HepG2 (cell line): ENCODE data around the gene ATP11A. TPM values are rescaled to one million over a fixed set of nuclear protein-coding genes. Genes with fewer than 3 reads are reported as not detected.

Experiments
- AGO2 ChIP-seq: fragments of 200-400 bp; formaldehyde crosslinking; optimal IDR thresholded peaks from 2 replicates; pipeline ENCODE3; 2017; ENCODE audit warnings: mild to moderate bottlenecking, low read depth, low read length, moderate library complexity
- CEBPG ChIP-seq: IDR thresholded peaks from 2 replicates; pipeline ENCODE4 v1.6.1; 2016
- CREB1 ChIP-seq, 2 experiments: fragments of 450-650 bp in 1 of 2; IDR thresholded peaks; 2 replicates each; pipeline ENCODE4 v1.6.1; 2016 to 2017; ENCODE audit warnings: control low read depth in 1 of 2, mild to moderate bottlenecking in 1 of 2, missing compliant biosample characterization in 1 of 2, missing genetic modification characterization in 1 of 2
- GFI1 ChIP-seq: sonication (generic); formaldehyde crosslinking; IDR thresholded peaks from 2 replicates; pipeline ENCODE4 v1.5.0; 2020; ENCODE audit warnings: missing genetic modification reagents, mild to moderate bottlenecking, borderline replicate concordance
- HNF4A ChIP-seq: sonication (generic); formaldehyde crosslinking; IDR thresholded peaks from 2 replicates; pipeline ENCODE4 v1.4.0; 2020; ENCODE audit warnings: missing genetic modification reagents
- ISX ChIP-seq: sonication (generic); formaldehyde crosslinking; conservative IDR thresholded peaks from 2 replicates; pipeline ENCODE4 v1.5.0; 2020; ENCODE audit warnings: missing genetic modification reagents
- PRMT3 ChIP-seq: sonication (generic); formaldehyde crosslinking; IDR thresholded peaks from 2 replicates; pipeline ENCODE4 v1.8.1; 2022; ENCODE audit warnings: low read depth, mild to moderate bottlenecking, moderate library complexity, missing genetic modification reagents, borderline replicate concordance
- RBAK ChIP-seq: sonication (generic); formaldehyde crosslinking; IDR thresholded peaks from 2 replicates; pipeline ENCODE4 v1.5.1; 2020; ENCODE audit warnings: mild to moderate bottlenecking, missing genetic modification reagents
- TBL1XR1 ChIP-seq: fragments of 150-350 bp; IDR thresholded peaks from 2 replicates; pipeline ENCODE4 v1.6.1; 2014; ENCODE audit warnings: borderline replicate concordance, low read length; ENCODE audit not compliant: partially characterized antibody
- ZMAT3 ChIP-seq: sonication (generic); formaldehyde crosslinking; conservative IDR thresholded peaks from 2 replicates; pipeline ENCODE4 v1.7.0; 2021; ENCODE audit warnings: missing genetic modification reagents
- ZNF124 ChIP-seq: sonication (generic); formaldehyde crosslinking; IDR thresholded peaks from 2 replicates; pipeline ENCODE4 v1.4.0; 2020; ENCODE audit warnings: missing genetic modification reagents
- ZNF331 ChIP-seq: sonication (generic); formaldehyde crosslinking; IDR thresholded peaks from 2 replicates; pipeline ENCODE4 v1.4.0; 2020; ENCODE audit warnings: missing genetic modification reagents
- ZNF530 ChIP-seq: sonication (generic); formaldehyde crosslinking; IDR thresholded peaks from 2 replicates; pipeline ENCODE4 v1.5.0; 2020; ENCODE audit warnings: low read depth, mild to moderate bottlenecking, missing genetic modification reagents
- ZNF577 ChIP-seq: sonication (generic); formaldehyde crosslinking; IDR thresholded peaks from 2 replicates; pipeline ENCODE4 v1.4.0; 2020; ENCODE audit warnings: mild to moderate bottlenecking, low read depth, missing genetic modification reagents, borderline replicate concordance
- ZNF777 ChIP-seq: sonication (generic); formaldehyde crosslinking; IDR thresholded peaks from 2 replicates; pipeline ENCODE4 v1.4.0; 2020; ENCODE audit warnings: missing genetic modification reagents
- polyA plus RNA-seq, 8 experiments: library from polyadenylated mRNA; depleted of rRNA in 3 of 8; stranded (reverse) in 7 of 8; unstranded in 1 of 8; fragments of >200 nt; fragmentation: Illumina TruSeq in 4 of 8; extraction: Trizol in 4 of 8; gene quantifications; 2 replicates each; pipeline versions ENCODE4 v1.2.1 to v1.2.3, GENCODE V29; 2011 to 2016; ENCODE audit warnings: low read depth in 4 of 8, missing spikeins in 1 of 8, mixed read lengths in 1 of 8; ENCODE audit not compliant: insufficient read depth in 1 of 8
- total RNA-seq, 5 experiments: library from RNA; depleted of rRNA; stranded (reverse); fragments of >200 nt; fragmentation: Illumina TruSeq; extraction: Trizol; gene quantifications; 2 replicates each; pipeline ENCODE4 v1.2.3, GENCODE V29; 2016; ENCODE audit warnings: low read depth in 1 of 5
- TF ChIP-seq, protein P1 (sequence below): sonication (generic); formaldehyde crosslinking; IDR thresholded peaks from 2 replicates; pipeline ENCODE4 v1.4.0; 2020; ENCODE audit warnings: mild to moderate bottlenecking, missing genetic modification reagents
- TF ChIP-seq, protein P2 (sequence below): sonication (generic); formaldehyde crosslinking; IDR thresholded peaks from 2 replicates; pipeline ENCODE4 v1.4.0; 2020; ENCODE audit warnings: missing genetic modification reagents
- TF ChIP-seq, protein P3 (sequence below): sonication (generic); formaldehyde crosslinking; IDR thresholded peaks from 2 replicates; pipeline ENCODE4 v1.4.0; 2020; ENCODE audit warnings: missing genetic modification reagents

ATP11A gene
- total and polyA plus RNA-seq, 2 of the 13 experiments (the other 11 are each of a cell fraction or from before 2014, with no cell fraction given), result 18.4 to 20.1 TPM

DNA sequence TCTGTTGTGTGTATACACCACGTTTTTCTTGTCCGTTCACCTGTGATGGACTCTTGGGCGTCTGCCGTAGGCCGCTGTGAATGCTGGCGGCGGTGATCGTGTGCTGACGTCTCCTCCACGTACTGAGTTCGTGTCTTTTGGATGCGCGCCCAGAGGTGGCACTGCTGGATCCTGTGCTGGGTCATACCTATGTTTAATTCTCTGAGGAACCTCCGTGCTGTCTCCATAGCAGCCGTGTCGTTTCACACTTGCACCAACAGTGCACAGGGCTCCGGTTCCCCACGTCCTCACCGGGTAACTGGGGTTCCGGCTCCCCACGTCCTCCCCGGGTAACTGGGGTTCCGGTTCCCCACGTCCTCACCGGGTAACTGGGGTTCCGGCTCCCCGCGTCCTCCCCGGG lies 56.2 kb downstream of the ATP11A start (continued):
- TF ChIP-seq GFI1 (CRISPR knock-in tag), result no peak
- TF ChIP-seq, protein P1, sequence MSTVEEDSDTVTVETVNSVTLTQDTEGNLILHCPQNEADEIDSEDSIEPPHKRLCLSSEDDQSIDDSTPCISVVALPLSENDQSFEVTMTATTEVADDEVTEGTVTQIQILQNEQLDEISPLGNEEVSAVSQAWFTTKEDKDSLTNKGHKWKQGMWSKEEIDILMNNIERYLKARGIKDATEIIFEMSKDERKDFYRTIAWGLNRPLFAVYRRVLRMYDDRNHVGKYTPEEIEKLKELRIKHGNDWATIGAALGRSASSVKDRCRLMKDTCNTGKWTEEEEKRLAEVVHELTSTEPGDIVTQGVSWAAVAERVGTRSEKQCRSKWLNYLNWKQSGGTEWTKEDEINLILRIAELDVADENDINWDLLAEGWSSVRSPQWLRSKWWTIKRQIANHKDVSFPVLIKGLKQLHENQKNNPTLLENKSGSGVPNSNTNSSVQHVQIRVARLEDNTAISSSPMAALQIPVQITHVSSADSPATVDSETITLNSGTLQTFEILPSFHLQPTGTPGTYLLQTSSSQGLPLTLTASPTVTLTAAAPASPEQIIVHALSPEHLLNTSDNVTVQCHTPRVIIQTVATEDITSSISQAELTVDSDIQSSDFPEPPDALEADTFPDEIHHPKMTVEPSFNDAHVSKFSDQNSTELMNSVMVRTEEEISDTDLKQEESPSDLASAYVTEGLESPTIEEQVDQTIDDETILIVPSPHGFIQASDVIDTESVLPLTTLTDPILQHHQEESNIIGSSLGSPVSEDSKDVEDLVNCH (CRISPR knock-in tag), result no peak
- no peak for TF ChIP-seq HNF4A (CRISPR knock-in tag)
- no peak for TF ChIP-seq ZNF331 (CRISPR knock-in tag)
- no peak for TF ChIP-seq RBAK (CRISPR knock-in tag)
- no peak for TF ChIP-seq TBL1XR1
- no peak for TF ChIP-seq ZNF530 (CRISPR knock-in tag)
- TF ChIP-seq, protein P2, sequence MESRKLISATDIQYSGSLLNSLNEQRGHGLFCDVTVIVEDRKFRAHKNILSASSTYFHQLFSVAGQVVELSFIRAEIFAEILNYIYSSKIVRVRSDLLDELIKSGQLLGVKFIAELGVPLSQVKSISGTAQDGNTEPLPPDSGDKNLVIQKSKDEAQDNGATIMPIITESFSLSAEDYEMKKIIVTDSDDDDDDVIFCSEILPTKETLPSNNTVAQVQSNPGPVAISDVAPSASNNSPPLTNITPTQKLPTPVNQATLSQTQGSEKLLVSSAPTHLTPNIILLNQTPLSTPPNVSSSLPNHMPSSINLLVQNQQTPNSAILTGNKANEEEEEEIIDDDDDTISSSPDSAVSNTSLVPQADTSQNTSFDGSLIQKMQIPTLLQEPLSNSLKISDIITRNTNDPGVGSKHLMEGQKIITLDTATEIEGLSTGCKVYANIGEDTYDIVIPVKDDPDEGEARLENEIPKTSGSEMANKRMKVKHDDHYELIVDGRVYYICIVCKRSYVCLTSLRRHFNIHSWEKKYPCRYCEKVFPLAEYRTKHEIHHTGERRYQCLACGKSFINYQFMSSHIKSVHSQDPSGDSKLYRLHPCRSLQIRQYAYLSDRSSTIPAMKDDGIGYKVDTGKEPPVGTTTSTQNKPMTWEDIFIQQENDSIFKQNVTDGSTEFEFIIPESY (CRISPR knock-in tag), result peak; percentile 95
- no peak for TF ChIP-seq ZMAT3
- TF ChIP-seq CEBPG, result no peak
- peak; percentile 37 for TF ChIP-seq AGO2
- TF ChIP-seq ZNF124, result no peak
- no peak for TF ChIP-seq ZNF777 (CRISPR knock-in tag)
- TF ChIP-seq PRMT3 (CRISPR knock-in tag), result no peak
- no peak for TF ChIP-seq ZNF577 (CRISPR knock-in tag)
- TF ChIP-seq CREB1 (IDR thresholded peaks at IDR 0.05), result no peak
- TF ChIP-seq CREB1 (CRISPR knock-in tag; IDR thresholded peaks at IDR 0.05), result no peak
- TF ChIP-seq, protein P3, sequence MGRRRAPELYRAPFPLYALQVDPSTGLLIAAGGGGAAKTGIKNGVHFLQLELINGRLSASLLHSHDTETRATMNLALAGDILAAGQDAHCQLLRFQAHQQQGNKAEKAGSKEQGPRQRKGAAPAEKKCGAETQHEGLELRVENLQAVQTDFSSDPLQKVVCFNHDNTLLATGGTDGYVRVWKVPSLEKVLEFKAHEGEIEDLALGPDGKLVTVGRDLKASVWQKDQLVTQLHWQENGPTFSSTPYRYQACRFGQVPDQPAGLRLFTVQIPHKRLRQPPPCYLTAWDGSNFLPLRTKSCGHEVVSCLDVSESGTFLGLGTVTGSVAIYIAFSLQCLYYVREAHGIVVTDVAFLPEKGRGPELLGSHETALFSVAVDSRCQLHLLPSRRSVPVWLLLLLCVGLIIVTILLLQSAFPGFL, result no peak
- no peak for TF ChIP-seq ISX (CRISPR knock-in tag)
